B cell (primary cell): ENCODE results near the gene TMEM208.

ENCODE experiments used
- EZH2 ChIP-seq: IDR thresholded peaks from 2 replicates; pipeline ENCODE4 v1.6.1; 2012; ENCODE audit warnings: borderline replicate concordance, low read depth, mild to moderate bottlenecking, moderate library complexity, low read length; ENCODE audit not compliant: insufficient read depth, poor library complexity, severe bottlenecking
- TF ChIP-seq, protein P1 (sequence below): fragments of 200-600 bp; IDR thresholded peaks from one replicate; pipeline ENCODE4 v1.8.0; 2022; ENCODE audit warnings: antibody characterized with exemption, mild to moderate bottlenecking

DNA sequence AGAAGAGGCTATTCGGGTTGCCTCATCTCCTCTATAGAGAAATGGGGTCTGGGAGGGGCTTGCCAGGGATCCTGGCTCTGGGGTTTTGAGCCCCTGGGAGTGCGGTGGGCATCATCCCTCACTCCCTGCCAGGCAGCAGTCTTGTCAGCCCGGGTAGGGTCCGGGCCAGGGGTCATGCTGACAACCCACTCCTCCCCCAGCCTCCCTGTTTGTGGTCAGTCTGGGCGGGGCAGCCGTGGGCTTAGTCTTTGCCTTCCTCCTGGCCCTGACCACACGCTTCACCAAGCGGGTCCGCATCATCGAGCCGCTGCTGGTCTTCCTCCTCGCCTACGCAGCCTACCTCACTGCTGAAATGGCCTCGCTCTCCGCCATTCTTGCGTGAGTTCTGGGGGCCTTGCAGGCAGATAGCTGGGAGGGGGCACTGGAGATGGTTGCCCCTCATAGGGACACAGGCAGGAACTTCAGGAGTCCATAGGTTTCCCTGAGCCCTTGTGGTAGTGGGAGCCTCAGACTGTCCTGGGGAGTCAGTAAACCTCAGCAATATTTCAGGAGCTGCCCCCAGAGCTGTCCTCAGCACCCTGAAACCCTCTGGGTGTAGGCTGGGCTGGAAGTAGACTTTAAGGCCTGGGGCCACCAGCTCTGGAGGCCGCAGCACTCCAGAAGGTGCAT lies 28.8 kb downstream of the TMEM208 start:
- TF ChIP-seq, protein P1, sequence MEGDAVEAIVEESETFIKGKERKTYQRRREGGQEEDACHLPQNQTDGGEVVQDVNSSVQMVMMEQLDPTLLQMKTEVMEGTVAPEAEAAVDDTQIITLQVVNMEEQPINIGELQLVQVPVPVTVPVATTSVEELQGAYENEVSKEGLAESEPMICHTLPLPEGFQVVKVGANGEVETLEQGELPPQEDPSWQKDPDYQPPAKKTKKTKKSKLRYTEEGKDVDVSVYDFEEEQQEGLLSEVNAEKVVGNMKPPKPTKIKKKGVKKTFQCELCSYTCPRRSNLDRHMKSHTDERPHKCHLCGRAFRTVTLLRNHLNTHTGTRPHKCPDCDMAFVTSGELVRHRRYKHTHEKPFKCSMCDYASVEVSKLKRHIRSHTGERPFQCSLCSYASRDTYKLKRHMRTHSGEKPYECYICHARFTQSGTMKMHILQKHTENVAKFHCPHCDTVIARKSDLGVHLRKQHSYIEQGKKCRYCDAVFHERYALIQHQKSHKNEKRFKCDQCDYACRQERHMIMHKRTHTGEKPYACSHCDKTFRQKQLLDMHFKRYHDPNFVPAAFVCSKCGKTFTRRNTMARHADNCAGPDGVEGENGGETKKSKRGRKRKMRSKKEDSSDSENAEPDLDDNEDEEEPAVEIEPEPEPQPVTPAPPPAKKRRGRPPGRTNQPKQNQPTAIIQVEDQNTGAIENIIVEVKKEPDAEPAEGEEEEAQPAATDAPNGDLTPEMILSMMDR = no peak
- TF ChIP-seq EZH2 = no peak
